ENCODE measurements around the gene LMAN1L.

DNA sequence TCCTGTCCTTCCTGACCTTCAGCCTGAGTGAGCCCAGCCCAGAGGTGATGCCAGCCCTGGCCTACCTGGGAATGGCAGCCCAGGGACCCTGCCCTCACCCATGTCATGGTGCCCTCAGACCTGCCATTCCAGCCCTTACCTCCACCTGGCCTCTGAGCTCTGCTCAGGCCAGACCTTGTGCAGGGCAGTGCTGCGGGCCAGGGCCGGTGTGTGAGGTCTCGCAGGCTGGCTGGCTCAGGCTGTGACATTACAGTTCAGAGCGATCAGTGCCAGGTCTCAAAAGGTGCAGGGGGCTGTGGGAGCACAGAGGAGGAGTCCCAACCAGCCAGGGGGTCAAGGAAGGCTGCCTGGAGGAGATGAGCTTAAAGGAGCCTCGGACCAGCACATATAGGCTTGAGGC, 7.4 kb downstream of the LMAN1L start:
- no peak for TF ChIP-seq EP300 (IDR thresholded peaks at IDR 0.05)
- TF ChIP-seq, protein P1, sequence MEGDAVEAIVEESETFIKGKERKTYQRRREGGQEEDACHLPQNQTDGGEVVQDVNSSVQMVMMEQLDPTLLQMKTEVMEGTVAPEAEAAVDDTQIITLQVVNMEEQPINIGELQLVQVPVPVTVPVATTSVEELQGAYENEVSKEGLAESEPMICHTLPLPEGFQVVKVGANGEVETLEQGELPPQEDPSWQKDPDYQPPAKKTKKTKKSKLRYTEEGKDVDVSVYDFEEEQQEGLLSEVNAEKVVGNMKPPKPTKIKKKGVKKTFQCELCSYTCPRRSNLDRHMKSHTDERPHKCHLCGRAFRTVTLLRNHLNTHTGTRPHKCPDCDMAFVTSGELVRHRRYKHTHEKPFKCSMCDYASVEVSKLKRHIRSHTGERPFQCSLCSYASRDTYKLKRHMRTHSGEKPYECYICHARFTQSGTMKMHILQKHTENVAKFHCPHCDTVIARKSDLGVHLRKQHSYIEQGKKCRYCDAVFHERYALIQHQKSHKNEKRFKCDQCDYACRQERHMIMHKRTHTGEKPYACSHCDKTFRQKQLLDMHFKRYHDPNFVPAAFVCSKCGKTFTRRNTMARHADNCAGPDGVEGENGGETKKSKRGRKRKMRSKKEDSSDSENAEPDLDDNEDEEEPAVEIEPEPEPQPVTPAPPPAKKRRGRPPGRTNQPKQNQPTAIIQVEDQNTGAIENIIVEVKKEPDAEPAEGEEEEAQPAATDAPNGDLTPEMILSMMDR (IDR thresholded peaks at IDR 0.05) = no peak
- TF ChIP-seq POLR2AphosphoS5 (IDR thresholded peaks at IDR 0.05) = no peak
